ENCODE measurements around the gene MSH5. TPM values are rescaled to one million over a fixed set of nuclear protein-coding genes. Genes with fewer than 3 reads are reported as not detected.

Gene MSH5
- total and polyA plus RNA-seq, 9 of the 15 experiments (the other 6 are each of a cell fraction or from before 2014, with no cell fraction given) = 12.5 to 104 (median 46.6) TPM

DNA sequence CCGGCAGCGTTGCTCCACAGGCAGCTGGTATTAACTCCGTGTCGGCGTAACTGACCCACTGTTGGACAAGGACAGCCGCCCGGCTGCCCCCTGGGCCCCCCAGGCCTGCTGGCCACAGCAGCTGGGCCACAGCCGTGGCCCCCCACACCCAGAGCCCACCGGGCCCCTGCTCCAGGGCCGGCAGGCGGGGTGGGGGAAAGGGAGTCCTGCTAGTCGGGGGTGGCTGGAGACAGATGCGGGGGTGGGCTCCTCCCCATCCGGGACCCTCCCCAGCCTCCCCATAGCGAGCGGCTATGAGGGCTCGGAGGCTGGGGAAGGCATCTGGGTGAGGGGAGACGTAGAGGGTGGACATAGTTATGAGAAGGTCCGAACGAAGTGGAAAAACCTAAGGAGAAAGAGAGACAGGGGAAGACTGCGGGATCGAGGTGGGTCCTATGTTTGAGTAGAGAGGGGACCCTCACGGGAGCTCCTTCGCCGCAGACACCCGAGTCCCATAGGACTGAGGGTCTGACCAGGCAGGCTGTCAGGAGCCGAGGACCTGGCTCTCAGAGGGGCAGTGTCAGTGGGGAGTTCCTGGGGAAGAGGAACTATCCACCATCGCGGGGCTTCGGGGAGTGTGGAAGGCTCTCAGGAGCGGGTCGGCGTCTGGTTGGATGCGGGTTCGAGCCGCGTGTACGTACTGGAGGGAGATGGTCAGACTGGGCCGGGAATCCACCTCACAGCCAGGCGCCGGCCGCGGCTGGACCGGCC, 55.2 kb downstream of the MSH5 start (continued):
- TF ChIP-seq MTF1 (CRISPR knock-in tag; IDR thresholded peaks at IDR 0.05; ENCODE audit: borderline replicate concordance) = no peak
- TF ChIP-seq GTF2B (IDR thresholded peaks at IDR 0.05; ENCODE audit: extremely low read depth, insufficient read length) = no peak
- no peak for TF ChIP-seq VEZF1 (CRISPR knock-in tag; IDR thresholded peaks at IDR 0.05)
- TF ChIP-seq, protein P1, sequence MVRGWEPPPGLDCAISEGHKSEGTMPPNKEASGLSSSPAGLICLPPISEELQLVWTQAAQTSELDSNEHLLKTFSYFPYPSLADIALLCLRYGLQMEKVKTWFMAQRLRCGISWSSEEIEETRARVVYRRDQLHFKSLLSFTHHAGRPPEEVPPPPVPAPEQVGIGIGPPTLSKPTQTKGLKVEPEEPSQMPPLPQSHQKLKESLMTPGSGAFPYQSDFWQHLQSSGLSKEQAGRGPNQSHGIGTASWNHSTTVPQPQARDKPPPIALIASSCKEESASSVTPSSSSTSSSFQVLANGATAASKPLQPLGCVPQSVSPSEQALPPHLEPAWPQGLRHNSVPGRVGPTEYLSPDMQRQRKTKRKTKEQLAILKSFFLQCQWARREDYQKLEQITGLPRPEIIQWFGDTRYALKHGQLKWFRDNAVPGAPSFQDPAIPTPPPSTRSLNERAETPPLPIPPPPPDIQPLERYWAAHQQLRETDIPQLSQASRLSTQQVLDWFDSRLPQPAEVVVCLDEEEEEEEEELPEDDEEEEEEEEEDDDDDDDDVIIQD (CRISPR knock-in tag; IDR thresholded peaks at IDR 0.05) = no peak; the same call in 1 of the 2 replicates
- peak; percentile 5 for TF ChIP-seq ARHGAP35 (IDR thresholded peaks at IDR 0.05; ENCODE audit: partially characterized antibody)
- TF ChIP-seq ZNF584 (CRISPR knock-in tag; IDR thresholded peaks at IDR 0.05; ENCODE audit: low read depth) = peak; percentile 82
- no peak for TF ChIP-seq ZNF76 (CRISPR knock-in tag; IDR thresholded peaks at IDR 0.05; ENCODE audit: borderline replicate concordance)
- no peak for TF ChIP-seq ZNF282 (CRISPR knock-in tag; IDR thresholded peaks at IDR 0.05)
- no peak for TF ChIP-seq THRAP3 (IDR thresholded peaks at IDR 0.05; ENCODE audit: borderline replicate concordance)
- TF ChIP-seq, protein P2, sequence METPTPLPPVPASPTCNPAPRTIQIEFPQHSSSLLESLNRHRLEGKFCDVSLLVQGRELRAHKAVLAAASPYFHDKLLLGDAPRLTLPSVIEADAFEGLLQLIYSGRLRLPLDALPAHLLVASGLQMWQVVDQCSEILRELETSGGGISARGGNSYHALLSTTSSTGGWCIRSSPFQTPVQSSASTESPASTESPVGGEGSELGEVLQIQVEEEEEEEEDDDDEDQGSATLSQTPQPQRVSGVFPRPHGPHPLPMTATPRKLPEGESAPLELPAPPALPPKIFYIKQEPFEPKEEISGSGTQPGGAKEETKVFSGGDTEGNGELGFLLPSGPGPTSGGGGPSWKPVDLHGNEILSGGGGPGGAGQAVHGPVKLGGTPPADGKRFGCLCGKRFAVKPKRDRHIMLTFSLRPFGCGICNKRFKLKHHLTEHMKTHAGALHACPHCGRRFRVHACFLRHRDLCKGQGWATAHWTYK (CRISPR knock-in tag; IDR thresholded peaks at IDR 0.05) = peak; percentile 70; the same call in 1 of the 2 replicates
- TF ChIP-seq CHCHD3 (CRISPR knock-in tag; IDR thresholded peaks at IDR 0.05) = no peak
- no peak for TF ChIP-seq FOS (IDR thresholded peaks at IDR 0.05; ENCODE audit: extremely low read depth, insufficient read length)
- no peak for TF ChIP-seq SMAD2 (IDR thresholded peaks at IDR 0.05; ENCODE audit: low read depth, low read length)
- no peak for TF ChIP-seq CBX1 (IDR thresholded peaks at IDR 0.05; ENCODE audit: low read depth)
- TF ChIP-seq NR2F6 (CRISPR knock-in tag; IDR thresholded peaks at IDR 0.05) = no peak
- TF ChIP-seq, protein P3, sequence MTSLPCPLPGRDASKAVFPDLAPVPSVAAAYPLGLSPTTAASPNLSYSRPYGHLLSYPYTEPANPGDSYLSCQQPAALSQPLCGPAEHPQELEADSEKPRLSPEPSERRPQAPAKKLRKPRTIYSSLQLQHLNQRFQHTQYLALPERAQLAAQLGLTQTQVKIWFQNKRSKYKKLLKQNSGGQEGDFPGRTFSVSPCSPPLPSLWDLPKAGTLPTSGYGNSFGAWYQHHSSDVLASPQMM (CRISPR knock-in tag; IDR thresholded peaks at IDR 0.05) = no peak
- TF ChIP-seq CREB3L1 (IDR thresholded peaks at IDR 0.05; ENCODE audit: borderline replicate concordance, low read depth) = no peak
- TF ChIP-seq SP2 (IDR thresholded peaks at IDR 0.05; ENCODE audit: extremely low read depth, low read depth, low read length, poor library complexity, severe bottlenecking) = no peak
- no peak for TF ChIP-seq MXD1 (CRISPR knock-in tag; IDR thresholded peaks at IDR 0.05; ENCODE audit: borderline replicate concordance, poor library complexity, severe bottlenecking)
